ENCODE data around the gene SERTAD2.

Gene SERTAD2

DNA sequence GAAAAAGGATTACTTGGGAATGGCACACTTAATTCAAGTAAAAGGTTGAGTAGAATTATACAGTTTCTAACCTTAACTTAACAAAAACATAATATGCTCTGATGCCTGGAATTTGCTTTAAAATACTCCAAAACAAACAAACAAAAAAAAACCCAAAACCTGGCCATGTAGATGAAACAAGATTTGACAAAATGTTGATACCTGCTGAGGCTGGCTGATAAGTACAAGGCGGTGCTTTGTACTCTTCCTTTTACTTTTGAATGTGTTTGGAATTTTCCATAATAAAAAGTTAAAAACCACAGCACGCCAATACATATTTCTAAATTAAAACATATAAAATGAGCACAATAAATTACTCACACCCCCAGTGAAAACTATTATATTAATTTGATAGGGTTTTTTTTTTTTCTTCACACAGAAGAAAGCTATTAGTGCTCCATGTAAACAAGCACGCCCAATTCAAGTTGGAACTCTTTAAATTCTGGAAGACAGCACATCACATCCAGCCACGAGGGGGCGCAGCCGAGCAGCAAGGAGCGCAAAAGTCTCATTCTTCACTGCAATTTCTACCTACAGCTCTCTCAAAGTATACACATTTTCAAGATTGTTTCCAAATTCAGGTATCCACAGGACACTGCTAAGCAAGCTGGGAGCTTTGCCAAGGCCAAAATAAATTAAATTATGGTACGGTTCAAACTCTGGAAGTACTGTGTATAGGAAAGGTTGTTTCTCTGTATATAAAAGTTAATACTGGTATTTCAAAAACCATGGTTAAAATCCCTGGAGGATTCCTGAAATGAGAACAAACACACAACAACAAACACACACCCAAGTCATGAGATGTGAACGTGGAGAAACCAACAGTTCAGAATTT lies 7.5 kb downstream of the SERTAD2 start:
- DNase-seq: peak; percentile 91 to 94

DNA sequence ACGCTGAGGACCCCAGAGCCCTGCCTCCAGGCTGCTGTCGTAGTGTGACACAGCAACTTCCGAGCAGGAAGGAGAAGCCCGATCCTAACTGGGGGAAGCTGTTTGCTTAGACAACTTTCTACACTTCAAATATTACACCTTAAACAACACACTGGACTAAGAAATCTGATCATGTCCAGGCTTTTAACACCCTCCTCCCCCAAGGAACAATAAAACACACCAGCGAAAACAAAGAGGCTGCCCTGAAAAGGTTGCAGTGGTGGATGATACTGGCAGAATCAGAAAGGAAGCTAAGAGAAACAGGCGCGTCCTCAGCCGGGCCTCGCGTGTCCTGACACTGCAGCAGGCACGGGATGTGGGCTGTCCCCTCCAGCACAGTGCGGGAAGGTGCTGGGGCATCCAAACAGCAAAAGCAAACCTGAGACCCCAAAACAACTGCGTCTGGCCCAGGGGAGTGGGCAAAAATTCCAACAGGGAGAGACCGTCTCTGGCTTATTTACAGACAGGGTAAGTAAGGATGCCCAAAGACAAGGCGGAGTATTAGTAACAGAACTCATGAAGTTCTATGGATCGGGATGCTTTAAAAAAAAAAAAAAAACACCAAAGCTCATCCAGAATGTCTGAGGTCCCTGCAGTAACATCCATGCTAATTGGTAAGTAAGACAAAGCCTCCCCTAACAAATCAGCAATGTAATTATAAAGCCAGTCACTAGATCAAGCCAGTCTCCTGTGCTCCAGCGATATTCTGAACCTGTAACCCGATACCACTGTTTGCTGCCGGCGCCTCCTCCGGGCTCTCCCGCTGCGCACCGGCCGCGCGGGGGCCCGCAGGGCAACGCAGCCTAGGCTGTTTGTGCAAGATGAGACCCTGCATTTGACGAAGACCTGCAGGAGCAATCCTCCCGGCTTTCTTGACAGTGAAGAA lies 9.0 kb downstream of the SERTAD2 start:
- DNase-seq: peak; percentile 69 to 73

DNA sequence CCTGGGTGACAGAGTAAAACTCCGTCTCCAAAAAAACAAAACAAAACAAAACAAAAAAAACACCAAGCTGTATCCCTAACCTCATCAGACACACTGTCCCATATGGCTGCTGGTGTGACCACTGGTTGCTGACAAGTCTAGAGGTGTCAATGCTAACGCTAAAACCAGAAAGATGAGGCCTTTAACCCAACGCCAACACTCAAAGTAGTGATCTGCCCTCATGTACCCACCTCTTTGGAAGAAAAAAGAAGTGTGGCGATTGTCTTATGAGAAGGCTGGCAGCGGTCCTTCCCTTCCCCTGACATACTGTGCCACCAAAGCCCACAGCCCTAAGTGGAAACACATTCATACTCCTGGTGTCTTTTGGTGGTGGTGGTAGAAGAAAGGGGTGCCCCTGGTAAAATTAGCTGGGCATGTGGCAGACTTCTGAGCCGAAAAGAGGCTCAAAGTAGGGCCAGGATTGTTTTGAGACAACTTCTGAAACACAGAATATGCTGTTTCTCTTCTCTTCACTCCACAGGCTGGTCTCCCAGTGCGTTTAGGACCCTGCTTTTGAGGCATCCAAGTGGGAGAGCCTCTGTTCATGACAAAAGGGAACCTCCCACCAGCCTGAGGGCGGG lies 9.8 kb downstream of the SERTAD2 start:
- peak in 1 of 2 experiments; percentile 63 for DNase-seq

DNA sequence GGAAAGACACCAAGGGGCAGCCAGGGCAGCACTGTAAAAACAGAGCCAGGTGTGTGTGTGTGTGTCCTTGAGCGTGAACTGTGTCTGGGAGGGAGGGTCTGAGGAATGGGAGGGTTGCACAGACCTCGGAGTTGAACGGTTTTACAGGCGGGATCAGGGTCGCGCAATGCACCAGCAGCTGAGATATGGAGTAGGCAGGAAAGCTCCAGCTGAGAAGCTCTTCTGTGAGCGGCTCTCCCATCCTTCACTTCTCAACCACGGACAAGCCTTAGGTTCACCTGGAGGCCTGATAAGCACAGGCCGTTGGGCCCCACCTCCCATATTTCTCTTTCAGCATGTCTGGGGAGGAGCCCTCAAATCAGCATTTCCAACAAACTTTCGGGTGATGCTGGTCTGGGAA lies 12.1 kb downstream of the SERTAD2 start:
- DNase-seq: no peak

DNA sequence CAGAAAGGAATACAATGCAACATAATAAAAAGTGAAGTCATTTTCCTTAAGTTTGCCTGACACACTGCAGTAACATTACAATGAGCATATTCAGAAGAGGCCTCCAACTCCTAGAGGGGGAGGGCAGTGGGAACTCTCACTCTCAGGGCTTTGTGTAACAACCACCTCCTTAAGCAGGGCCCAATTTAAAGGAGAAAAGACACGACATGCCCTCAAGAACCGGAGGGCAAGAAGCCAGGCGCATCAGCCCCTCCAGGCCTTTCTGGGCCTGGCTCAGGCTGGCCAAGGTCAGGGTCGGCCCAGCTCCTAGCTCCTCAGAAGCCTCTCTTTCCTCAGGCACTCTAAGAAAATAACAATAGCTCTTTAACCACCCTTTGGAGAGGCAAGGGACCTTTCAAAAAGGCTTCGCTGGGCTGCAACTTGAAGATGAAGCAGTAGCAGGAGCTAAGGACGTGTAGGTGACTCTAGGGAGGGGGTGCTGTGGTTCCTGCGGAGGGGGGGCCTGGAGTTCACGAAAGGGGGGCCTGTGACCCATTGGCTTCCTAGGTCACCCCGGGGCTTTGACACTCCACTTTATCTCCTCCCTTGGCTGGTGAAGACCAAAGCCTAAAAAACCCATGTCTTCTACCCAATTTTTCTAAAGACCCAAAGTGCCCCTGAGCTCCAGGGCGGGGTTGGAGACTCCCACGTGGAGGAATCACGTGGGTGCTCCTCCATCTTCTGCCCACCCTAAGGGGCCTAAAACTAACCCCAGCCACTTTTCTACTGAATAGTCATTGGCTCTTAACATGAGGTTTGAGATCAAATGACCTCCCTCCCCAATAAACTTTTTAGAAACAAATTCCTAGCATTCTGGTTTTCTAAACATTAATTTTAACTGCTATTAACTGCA lies 13.3 kb downstream of the SERTAD2 start:
- no peak for DNase-seq

DNA sequence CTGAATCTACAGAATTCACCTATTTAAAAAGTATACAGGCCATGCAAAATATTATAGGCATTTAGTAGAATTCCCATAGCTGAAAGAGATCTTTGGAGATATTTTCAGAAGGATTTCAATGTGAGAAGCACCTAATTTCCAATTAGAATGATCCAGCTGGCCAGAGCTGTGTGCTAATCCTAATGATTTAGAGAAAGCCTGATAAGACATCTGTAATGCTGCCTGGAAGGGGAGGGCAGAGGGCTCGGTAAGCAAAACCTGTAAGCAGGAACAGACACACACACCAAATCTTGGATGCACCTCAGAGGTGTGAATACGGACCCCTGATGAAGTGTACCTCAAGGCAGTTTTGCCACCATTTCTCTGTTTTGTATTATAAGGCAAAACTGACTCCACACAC lies 14.0 kb downstream of the SERTAD2 start:
- no peak for DNase-seq

- DNase-seq: no peak
Observed at GRCh38 chr2:64638502-64639120, 15.1 kb downstream of the SERTAD2 start.

DNA sequence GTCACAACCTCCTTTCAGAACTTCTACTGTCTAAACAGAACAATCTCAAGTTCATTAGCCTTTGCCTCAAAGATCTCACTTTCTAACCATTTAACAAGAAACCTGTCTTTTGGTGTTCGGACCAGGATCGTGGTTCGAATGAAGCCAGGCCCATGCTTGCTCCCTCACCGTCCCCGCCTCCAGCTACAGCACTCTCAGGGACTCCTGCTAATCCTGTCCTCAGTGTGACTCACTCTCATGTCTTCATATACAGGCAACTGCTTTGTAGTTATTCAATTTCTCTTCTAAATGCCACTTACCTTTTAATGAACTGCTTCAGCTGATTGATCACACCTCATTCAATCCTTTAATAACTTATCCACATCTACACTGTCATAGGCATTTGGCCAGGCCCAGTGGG lies 15.8 kb downstream of the SERTAD2 start:
- DNase-seq: no peak

GRCh38 chr2:64637000-64637635 lies 16.6 kb downstream of the SERTAD2 start:
- DNase-seq: no peak

GRCh38 chr2:64635976-64636911 lies 17.5 kb downstream of the SERTAD2 start:
- DNase-seq: no peak

GRCh38 chr2:64634345-64635267 lies 19.1 kb downstream of the SERTAD2 start:
- DNase-seq: no peak

GRCh38 chr2:64632835-64633819 lies 20.6 kb downstream of the SERTAD2 start:
- DNase-seq: no peak

GRCh38 chr2:64631771-64632170 lies 21.9 kb downstream of the SERTAD2 start:
- DNase-seq: no peak

DNA sequence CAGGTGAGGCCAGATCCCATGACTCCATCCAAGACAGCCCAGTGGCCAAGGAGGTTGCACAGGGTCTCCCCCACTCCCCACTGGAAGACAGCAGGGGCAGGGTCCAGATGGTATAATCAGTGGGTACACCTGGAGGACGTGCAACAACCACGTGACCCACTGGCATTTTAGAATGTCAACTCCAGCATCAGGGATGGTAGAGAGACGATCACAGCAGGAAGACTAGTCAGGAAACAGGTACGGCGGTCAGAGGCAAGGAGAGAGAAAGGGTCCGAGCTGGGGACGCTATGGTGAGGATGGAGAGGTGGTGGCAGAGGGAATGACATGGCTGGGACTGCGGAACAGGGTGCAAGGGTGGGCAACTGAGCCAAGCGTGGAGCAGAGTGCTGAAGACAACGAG lies 23.0 kb downstream of the SERTAD2 start:
- no peak for DNase-seq

GRCh38 chr2:64629875-64630274 lies 23.8 kb downstream of the SERTAD2 start:
- DNase-seq: no peak

GRCh38 chr2:64629329-64629781 lies 24.4 kb downstream of the SERTAD2 start:
- no peak for DNase-seq
